Calu3 (cell line): ENCODE data around the gene ZNF786. TPM values are rescaled to one million over a fixed set of nuclear protein-coding genes. Genes with fewer than 3 reads are reported as not detected.

ENCODE experiments used
- BruUV-seq: library from RNA; stranded (reverse); fragments of 400-500 nt; replicated peaks from 2 replicates; lab custom pipeline; 2021; lab: Mats Ljungman, UMichigan
- CTCF ChIA-PET: fragments of 300-600 bp; sonication (Branson Sonifier 250); formaldehyde crosslinking; loops from one replicate; lab custom pipeline; 2022; ENCODE audit warnings: antibody characterized with exemption; lab: Charles Lee
- DNase-seq: peaks from one replicate; pipeline ENCODE4 v3.0.0; 2022
- H3K27ac Mint-ChIP-seq: one replicate; pipeline ENCODE4 v1.8.0; 2022; ENCODE audit warnings: mixed read lengths; ENCODE audit not compliant: unreplicated experiment
- H3K27me3 Mint-ChIP-seq: one replicate; pipeline ENCODE4 v1.8.0; 2022; ENCODE audit warnings: mixed read lengths; ENCODE audit not compliant: unreplicated experiment
- H3K36me3 Mint-ChIP-seq: one replicate; pipeline ENCODE4 v1.8.0; 2022; ENCODE audit warnings: mild to moderate bottlenecking, moderate library complexity, mixed read lengths; ENCODE audit not compliant: insufficient read depth, unreplicated experiment
- H3K4me1 Mint-ChIP-seq: one replicate; pipeline ENCODE4 v1.8.0; 2022; ENCODE audit warnings: mild to moderate bottlenecking, low read depth, mixed read lengths; ENCODE audit not compliant: unreplicated experiment
- H3K4me3 Mint-ChIP-seq: one replicate; pipeline ENCODE4 v1.8.0; 2022; ENCODE audit warnings: mild to moderate bottlenecking, low read depth, moderate library complexity, mixed read lengths; ENCODE audit not compliant: unreplicated experiment
- H3K9me3 Mint-ChIP-seq: one replicate; pipeline ENCODE4 v1.8.0; 2022; ENCODE audit warnings: low read depth, mixed read lengths; ENCODE audit not compliant: unreplicated experiment
- intact Hi-C: fragments of 100-400 bp; cut with micrococcal nuclease; formaldehyde crosslinking; loops from one replicate; pipeline ENCODE4 v1.10.0; 2022; ENCODE audit not compliant: unreplicated experiment
- total RNA-seq: library from RNA; stranded (reverse); gene quantifications from 2 replicates; pipeline ENCODE4 v1.2.3, GENCODE V29; 2022
- TF ChIP-seq, protein P1 (sequence below): fragments of 200-600 bp; IDR thresholded peaks from one replicate; pipeline ENCODE4 v1.8.0; 2022; ENCODE audit warnings: antibody characterized with exemption; ENCODE audit not compliant: unreplicated experiment

ZNF786 gene
- total RNA-seq, 1 experiment from 2014 or later, result 9.8 TPM

GRCh38 chr7:149103424-149103823 lies 12.9 kb upstream of the ZNF786 start:
- Mint-ChIP-seq H3K4me1 (no peaks in the 10 kb centered on the region), H3K9me3 (no peaks in the 10 kb centered on the region), H3K4me3 (no peak overlapping the region), H3K27ac (no peak overlapping the region), H3K36me3 (no peaks in the 10 kb centered on the region), H3K27me3 (no peaks in the 10 kb centered on the region)
- intact Hi-C loops, result no loop called here
- CTCF ChIA-PET, result no interaction called here
- no TSS peak for BruUV-seq
- no peak for DNase-seq
- TF ChIP-seq, protein P1, sequence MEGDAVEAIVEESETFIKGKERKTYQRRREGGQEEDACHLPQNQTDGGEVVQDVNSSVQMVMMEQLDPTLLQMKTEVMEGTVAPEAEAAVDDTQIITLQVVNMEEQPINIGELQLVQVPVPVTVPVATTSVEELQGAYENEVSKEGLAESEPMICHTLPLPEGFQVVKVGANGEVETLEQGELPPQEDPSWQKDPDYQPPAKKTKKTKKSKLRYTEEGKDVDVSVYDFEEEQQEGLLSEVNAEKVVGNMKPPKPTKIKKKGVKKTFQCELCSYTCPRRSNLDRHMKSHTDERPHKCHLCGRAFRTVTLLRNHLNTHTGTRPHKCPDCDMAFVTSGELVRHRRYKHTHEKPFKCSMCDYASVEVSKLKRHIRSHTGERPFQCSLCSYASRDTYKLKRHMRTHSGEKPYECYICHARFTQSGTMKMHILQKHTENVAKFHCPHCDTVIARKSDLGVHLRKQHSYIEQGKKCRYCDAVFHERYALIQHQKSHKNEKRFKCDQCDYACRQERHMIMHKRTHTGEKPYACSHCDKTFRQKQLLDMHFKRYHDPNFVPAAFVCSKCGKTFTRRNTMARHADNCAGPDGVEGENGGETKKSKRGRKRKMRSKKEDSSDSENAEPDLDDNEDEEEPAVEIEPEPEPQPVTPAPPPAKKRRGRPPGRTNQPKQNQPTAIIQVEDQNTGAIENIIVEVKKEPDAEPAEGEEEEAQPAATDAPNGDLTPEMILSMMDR, result no peak

GRCh38 chr7:149102666-149103065 lies 12.1 kb upstream of the ZNF786 start:
- DNase-seq, result no peak
- no peaks in the 10 kb centered on the region for H3K4me1 Mint-ChIP-seq
- H3K27me3 Mint-ChIP-seq, result no peaks in the 10 kb centered on the region
- BruUV-seq, result no TSS peak
- TF ChIP-seq, protein P1, result no peak
- no peak overlapping the region for H3K4me3 Mint-ChIP-seq
- no peaks in the 10 kb centered on the region for H3K36me3 Mint-ChIP-seq
- no peak overlapping the region for H3K27ac Mint-ChIP-seq
- intact Hi-C loops, result no loop called here
- CTCF ChIA-PET, result no interaction called here
- no peaks in the 10 kb centered on the region for H3K9me3 Mint-ChIP-seq

- CTCF ChIA-PET, result no interaction called here
- TF ChIP-seq, protein P1, result no peak
- no peak for DNase-seq
- Mint-ChIP-seq H3K4me1 (no peaks in the 10 kb centered on the region), H3K9me3 (no peaks in the 10 kb centered on the region), H3K36me3 (no peaks in the 10 kb centered on the region), H3K4me3 (no peak overlapping the region), H3K27ac (no peak overlapping the region), H3K27me3 (no peaks in the 10 kb centered on the region)
- intact Hi-C loops, result no loop called here
- no TSS peak for BruUV-seq
Observed at GRCh38 chr7:149100821-149101220, 10.3 kb upstream of the ZNF786 start.

- intact Hi-C loops, result no loop called here
- Mint-ChIP-seq H3K36me3 (no peaks in the 10 kb centered on the region), H3K4me1 (no peaks in the 10 kb centered on the region), H3K27me3 (no peaks in the 10 kb centered on the region), H3K27ac (no peak overlapping the region), H3K4me3 (no peak overlapping the region), H3K9me3 (no peaks in the 10 kb centered on the region)
- CTCF ChIA-PET, result no interaction called here
- no peak for DNase-seq
- BruUV-seq, result no TSS peak
- TF ChIP-seq, protein P1, result no peak
Observed at GRCh38 chr7:149099058-149099457, 8.5 kb upstream of the ZNF786 start.
